HEK293 (cell line): Measurements from ENCODE around the gene DVL1.

Experiments used
- CTCF ChIP-seq: fragments of 450-650 bp; formaldehyde crosslinking; IDR thresholded peaks from 2 replicates; pipeline ENCODE4 v1.5.1; 2016; ENCODE audit warnings: missing biosample characterization, missing genetic modification characterization
- MEIS1 ChIP-seq: sonication (generic); formaldehyde crosslinking; IDR thresholded peaks from 2 replicates; pipeline ENCODE4 v1.8.1; 2022; ENCODE audit warnings: missing genetic modification reagents, mild to moderate bottlenecking, borderline replicate concordance

- TF ChIP-seq MEIS1 (CRISPR knock-in tag) (no peak), CTCF (tag by site-specific recombination) (no peak)
Observed at GRCh38 chr1:1365875-1366698, 16.9 kb upstream of the DVL1 start.
